ENCODE measurements around the gene OTULIN. TPM values are rescaled to one million over a fixed set of nuclear protein-coding genes. Genes with fewer than 3 reads are reported as not detected.
A peak's percentile ranks its signal among the peaks of the same experiment; 100 is the strongest.

The OTULIN gene
- total and polyA plus RNA-seq, 3 experiments from 2014 or later = 28.1 to 87.6 (median 86.2) TPM

DNA sequence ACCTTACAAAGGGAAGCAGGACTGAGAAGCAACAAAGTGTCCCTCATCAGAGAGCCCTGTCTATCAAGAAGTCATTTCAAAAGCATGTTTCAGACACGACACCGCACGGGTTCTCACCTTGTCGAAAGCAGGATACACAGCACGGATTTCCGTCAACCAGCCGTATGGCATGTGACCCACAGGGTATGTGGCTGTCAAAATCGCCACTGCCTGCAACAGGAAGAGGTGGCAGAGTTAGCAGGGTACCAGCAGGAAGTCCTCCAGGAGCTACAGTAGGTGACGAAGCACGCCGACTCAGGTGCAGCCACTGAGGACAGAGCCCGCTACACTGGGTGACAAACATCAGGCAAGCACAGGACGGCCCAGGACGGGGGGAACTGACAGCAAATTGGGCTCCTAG, 81.2 kb downstream of the OTULIN start:
- ChIA-PET CTCF (no interaction called here), POLR2A (no interaction called here)
- H3K36me3 ChIP-seq (ENCODE audit: insufficient read depth, low read length) = peaks cover 14% of the 10 kb centered on the region
- H3K27ac ChIP-seq (ENCODE audit: low read depth, low read length) = no peak overlapping the region
- Mint-ChIP-seq H3K4me3 (peak overlapping the region in 5 of 7 donors; percentile 13 to 66 (median 57)), H3K4me1 (peaks cover 8 to 27% (median 12%) of the 10 kb centered on the region in 3 donors), H3K27ac (peak overlapping the region in 7 of 8 donors; percentile 65 to 93 (median 85)), H3K36me3 (peaks cover 3 to 87% (median 26%) of the 10 kb centered on the region in 3 donors), H3K27me3 (no peaks in the 10 kb centered on the region), H3K9me3 (no peaks in the 10 kb centered on the region)
- DNase-seq = peak; percentile 18 to 75 (median 48)
- H3K4me3 ChIP-seq (ENCODE audit: low read length) = no peak overlapping the region
- peaks cover 6% of the 10 kb centered on the region for H3K4me1 ChIP-seq (ENCODE audit: insufficient read depth, low read length)
- H3K27me3 ChIP-seq (ENCODE audit: insufficient read depth, low read length, poor library complexity, severe bottlenecking) = no peaks in the 10 kb centered on the region
- H3K9me3 ChIP-seq (ENCODE audit: low read length) = no peaks in the 10 kb centered on the region

DNA sequence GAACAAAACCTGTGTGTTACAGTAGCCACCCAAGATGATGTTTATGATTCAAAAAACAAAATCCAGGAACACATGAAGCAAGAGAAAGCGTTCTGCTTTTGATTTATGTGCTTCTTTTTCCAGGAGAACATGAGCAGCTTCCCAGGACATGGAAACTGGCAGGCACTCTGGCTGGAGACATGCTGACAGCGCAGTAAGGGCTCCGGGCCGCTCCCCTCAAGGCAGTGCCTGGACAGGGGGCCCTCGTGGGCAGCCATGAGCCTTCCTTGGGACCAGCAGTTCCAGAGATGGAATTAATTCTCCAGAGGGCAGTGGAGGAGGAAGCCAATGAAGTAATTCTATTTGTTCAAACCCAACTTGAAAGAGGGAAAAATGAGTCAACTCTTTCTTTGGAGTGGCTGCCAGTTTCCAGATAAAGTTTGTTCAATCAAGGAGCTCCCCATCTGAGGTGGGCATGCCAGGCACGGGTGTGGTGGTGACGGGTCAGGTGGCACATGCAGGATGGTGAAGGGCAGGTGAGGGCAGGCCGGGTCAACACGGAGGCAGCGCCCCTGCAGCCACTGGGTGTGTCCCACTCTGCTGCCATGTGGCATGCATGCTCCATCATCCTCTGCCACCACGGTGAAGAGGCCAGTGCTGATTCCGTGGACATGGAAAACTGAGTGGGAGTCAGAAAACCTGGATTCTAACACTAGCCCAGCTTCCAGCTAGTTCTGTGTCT, 83.8 kb downstream of the OTULIN start:
- no peak overlapping the region for H3K4me3 ChIP-seq (ENCODE audit: low read length)
- Mint-ChIP-seq H3K27me3 (no peaks in the 10 kb centered on the region), H3K9me3 (no peaks in the 10 kb centered on the region), H3K27ac (peak overlapping the region in 1 of 8 donors; percentile 65), H3K4me1 (peaks cover 10 to 23% (median 13%) of the 10 kb centered on the region in 3 donors), H3K36me3 (peaks cover 3 to 83% (median 27%) of the 10 kb centered on the region in 3 donors), H3K4me3 (no peak overlapping the region)
- ChIA-PET CTCF (interaction anchor here (1.0 kb wide), 1 partner anchor 21 kb away, joined by 4 read pairs; no protein-coding TSS in a partner anchor), POLR2A (no interaction called here)
- no peak for DNase-seq
- no peaks in the 10 kb centered on the region for H3K9me3 ChIP-seq (ENCODE audit: low read length)
- no peaks in the 10 kb centered on the region for H3K36me3 ChIP-seq (ENCODE audit: insufficient read depth, low read length)
- H3K27me3 ChIP-seq (ENCODE audit: insufficient read depth, low read length, poor library complexity, severe bottlenecking) = no peaks in the 10 kb centered on the region
- no peak overlapping the region for H3K27ac ChIP-seq (ENCODE audit: low read depth, low read length)
- H3K4me1 ChIP-seq (ENCODE audit: insufficient read depth, low read length) = no peaks in the 10 kb centered on the region

Other genes with a start within 250 kb of the OTULIN start
- 10 to 100 TPM; 15.4 to 19.6 TPM for gene OTULINL, start 82.9 kb upstream of the OTULIN start, total RNA-seq
- 24.5 TPM for gene OTULINL, start 82.9 kb upstream of the OTULIN start, polyA plus RNA-seq
- gene ANKH, start 207.1 kb downstream of the OTULIN start, total RNA-seq = 10 to 100 TPM; 80.0 to 80.5 TPM
- 47.0 TPM for gene ANKH, start 207.1 kb downstream of the OTULIN start, polyA plus RNA-seq

Measured in CD8-positive, alpha-beta memory T cell (primary cell).